Fibroblast of the aortic adventitia (primary cell): ENCODE results near the gene BABAM2. TPM values are rescaled to one million over a fixed set of nuclear protein-coding genes. Genes with fewer than 3 reads are reported as not detected.

Experiments used
- DNase-seq: peaks from one replicate; pipeline ENCODE4 v3.0.0-alpha.2; 2010; ENCODE audit warnings: low read depth
- H3K4me3 ChIP-seq: 2 replicates; pipeline ENCODE4 v1.5.1; 2011; ENCODE audit warnings: low read depth, mild to moderate bottlenecking, control low read depth, low read length, moderate library complexity
- CTCF ChIP-seq: IDR thresholded peaks from 2 replicates; pipeline ENCODE4 v1.5.1; 2011; ENCODE audit warnings: mild to moderate bottlenecking, low read length, control low read depth, inconsistent platforms; ENCODE audit not compliant: insufficient read depth
- total RNA-seq: library from RNA; depleted of rRNA; stranded (reverse); fragments of >200 nt; gene quantifications from 2 replicates; pipeline ENCODE4 v1.2.3, GENCODE V29; 2012; ENCODE audit warnings: low replicate concordance

The BABAM2 gene
- total RNA-seq, 1 donor: 45.3 TPM

DNA sequence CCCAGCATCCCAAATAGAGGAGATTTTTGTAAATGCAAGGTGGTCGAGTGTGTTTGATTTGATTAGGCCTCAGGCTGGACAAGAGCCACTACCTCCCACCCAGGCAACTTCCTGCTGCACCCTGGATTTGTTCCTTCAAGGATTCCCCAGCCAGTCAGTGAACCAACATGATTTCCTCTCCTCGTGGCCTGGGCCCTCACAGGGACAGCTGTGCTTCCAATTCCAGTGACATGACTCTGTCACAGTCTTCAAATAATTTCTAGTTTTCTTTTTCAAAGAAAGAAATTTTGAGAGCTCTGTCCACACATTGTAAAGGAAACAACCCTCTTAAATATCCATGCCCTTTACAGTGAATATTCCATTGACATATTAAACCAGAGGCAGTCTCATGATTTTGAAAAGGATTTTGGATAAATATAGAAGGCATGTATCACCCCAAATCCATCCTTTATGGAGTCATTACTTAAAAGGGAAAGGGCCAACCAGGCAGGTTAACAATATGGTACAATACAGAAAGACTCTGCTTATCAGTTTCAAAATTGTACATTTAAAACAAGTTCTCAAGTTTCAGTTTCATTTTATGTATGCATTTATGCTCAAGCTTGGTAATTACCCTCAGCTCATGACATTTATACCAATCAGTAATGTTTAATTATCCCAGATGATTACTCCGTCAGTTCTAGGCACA lies 380.8 kb downstream of the BABAM2 start:
- H3K4me3 ChIP-seq: no peak overlapping the region
- no peak for TF ChIP-seq CTCF
- DNase-seq: no peak

DNA sequence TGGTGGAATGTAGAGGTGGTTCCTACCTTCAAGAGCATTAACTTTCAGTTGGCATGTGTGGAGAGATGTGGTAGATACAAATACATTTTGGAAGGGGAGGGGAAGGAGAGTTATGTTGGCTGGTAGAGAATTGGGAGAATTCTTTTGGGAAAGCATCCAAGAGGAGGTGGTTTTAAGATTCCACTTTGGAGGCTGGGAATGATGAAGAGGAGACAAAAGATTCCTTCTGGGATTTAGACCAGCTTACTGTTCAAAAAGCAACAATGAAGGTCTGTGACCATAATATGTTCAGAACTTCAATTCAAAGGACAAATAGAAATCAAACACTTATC lies 381.4 kb downstream of the BABAM2 start:
- no peak overlapping the region for H3K4me3 ChIP-seq
- no peak for TF ChIP-seq CTCF
- peak; percentile 44 for DNase-seq

DNA sequence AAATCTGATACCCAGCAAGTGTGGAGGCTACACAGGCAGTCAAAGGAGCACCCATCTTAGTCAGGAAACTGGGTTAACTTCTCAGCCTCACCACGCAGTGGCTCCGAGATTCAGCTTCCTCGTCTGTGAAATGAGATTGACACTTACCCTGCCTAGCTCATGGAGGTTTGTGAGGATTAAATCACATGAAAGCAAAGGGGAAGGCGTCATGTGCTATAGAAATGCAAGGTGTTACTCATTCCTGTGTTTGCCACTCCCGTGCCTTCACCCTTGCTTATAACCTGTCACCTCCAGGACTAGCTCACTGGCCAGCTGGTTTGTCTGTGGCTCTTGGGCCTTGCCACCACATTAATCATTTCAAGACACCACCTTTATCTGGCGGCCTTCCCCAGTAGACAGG lies 383.2 kb downstream of the BABAM2 start:
- H3K4me3 ChIP-seq: no peak overlapping the region
- no peak for TF ChIP-seq CTCF
- DNase-seq: no peak

- peak; percentile 89 for DNase-seq
- no peak overlapping the region for H3K4me3 ChIP-seq
- TF ChIP-seq CTCF: no peak
Measured at GRCh38 chr2:28274911-28275685, 384.6 kb downstream of the BABAM2 start.

DNA sequence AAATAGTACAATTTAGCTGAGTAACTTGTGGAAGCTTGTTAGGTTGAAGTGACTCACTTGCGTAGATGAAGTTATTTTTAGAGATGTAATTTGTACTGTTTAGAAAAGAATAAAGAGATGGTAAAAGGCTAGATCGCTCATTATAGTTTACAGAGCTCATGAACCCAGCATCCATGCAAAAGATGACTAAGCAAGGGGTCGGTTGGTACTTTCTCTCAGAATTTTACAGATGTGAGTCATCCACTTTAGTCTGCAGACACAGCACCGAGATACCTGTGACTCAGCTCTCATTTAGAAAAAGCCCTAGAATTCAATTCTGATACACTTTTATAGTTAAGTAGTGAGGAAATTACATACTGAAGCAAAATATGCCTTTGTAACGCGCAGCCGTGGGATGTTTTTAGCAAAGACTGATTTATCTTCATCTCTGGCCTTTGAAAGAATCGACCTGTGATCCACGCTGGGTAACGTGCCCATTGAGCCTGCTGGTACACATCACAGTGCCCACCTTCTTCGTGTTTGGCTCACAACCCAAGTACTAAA lies 385.6 kb downstream of the BABAM2 start:
- no peak overlapping the region for H3K4me3 ChIP-seq
- no peak for TF ChIP-seq CTCF
- DNase-seq: peak; percentile 97

- DNase-seq: no peak
- TF ChIP-seq CTCF: no peak
- no peak overlapping the region for H3K4me3 ChIP-seq
Measured at GRCh38 chr2:28276807-28277206, 386.3 kb downstream of the BABAM2 start.
